Body of pancreas (tissue), 4 donors: ENCODE data around the gene ERBB3.

Experiments used
- POLR2A ChIP-seq, 3 donors: fragments of 450-650 bp; IDR thresholded peaks; one replicate each; pipeline ENCODE4 v1.6.1; 2016; ENCODE audit warnings: antibody characterized with exemption in 3 of 3, mild to moderate bottlenecking in 2 of 3
- TF ChIP-seq, protein P1 (sequence below), 7 experiments: fragments of 450-650 bp in 4 of 7; fragments of 200-600 bp in 3 of 7; sonication (generic) in 3 of 7; IDR thresholded peaks; one replicate each; pipeline ENCODE4 v1.5.1; 2016 to 2019; ENCODE audit warnings: antibody characterized with exemption in 7 of 7

DNA sequence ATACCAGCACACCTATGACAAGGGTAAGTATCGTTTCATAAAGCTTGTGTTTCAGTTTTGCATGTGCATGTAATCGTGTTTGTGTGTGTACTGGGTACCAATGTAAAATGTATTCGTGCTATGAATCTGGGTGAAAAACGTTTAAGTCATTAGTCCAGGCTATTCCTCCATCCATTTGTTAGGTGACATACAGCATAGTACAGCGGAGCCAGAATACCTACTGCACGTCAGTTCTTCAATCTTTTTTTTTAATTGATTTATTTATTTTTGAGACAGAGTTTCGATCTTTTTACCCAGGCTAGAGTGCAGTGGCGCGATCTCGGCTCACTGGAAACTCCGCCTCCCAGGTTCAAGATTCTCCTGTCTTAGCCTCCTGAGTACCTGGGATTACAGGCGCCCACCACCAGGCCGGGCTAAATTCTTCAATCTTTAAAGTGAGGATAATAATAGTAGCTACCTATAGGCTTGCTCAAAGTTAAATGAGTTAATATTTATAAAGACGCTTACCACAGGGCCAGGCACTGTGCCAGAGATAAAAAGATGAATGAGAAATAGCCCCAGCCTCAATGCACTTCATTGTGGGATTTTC, 38.9 kb upstream of the ERBB3 start:
- TF ChIP-seq, protein P1, sequence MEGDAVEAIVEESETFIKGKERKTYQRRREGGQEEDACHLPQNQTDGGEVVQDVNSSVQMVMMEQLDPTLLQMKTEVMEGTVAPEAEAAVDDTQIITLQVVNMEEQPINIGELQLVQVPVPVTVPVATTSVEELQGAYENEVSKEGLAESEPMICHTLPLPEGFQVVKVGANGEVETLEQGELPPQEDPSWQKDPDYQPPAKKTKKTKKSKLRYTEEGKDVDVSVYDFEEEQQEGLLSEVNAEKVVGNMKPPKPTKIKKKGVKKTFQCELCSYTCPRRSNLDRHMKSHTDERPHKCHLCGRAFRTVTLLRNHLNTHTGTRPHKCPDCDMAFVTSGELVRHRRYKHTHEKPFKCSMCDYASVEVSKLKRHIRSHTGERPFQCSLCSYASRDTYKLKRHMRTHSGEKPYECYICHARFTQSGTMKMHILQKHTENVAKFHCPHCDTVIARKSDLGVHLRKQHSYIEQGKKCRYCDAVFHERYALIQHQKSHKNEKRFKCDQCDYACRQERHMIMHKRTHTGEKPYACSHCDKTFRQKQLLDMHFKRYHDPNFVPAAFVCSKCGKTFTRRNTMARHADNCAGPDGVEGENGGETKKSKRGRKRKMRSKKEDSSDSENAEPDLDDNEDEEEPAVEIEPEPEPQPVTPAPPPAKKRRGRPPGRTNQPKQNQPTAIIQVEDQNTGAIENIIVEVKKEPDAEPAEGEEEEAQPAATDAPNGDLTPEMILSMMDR (IDR thresholded peaks at IDR 0.05), result no peak
- no peak for TF ChIP-seq POLR2A (IDR thresholded peaks at IDR 0.05)
